HG02943 (cell line): ENCODE data around the gene DNAH5.

ENCODE experiments used
- ATAC-seq: cut with Tn5 transposase; IDR thresholded peaks from one replicate; pipeline ENCODE4 v1.9.1; 2021; ENCODE audit warnings: mild to moderate bottlenecking, low read depth, moderate library complexity; ENCODE audit not compliant: unreplicated experiment

DNAH5 gene

DNA sequence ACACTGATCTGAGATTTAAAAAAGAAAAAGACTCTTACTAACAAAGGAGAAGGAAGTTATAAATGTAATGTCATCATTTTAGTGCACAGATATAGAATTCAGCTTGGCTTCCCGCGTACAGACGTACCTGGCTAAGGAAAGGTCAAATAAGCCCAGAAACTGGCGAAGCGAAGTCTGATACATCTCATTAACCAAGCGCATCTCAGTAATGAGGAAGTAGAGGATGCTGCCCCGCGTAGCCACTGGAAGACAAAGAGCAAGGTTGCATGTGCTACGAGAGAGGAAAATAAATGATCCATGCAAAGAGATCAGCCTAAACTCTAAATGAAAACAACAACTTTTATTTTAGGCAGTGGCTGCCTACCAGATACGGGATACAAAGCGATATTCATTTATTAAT lies 208.8 kb downstream of the DNAH5 start:
- ATAC-seq = no peak

GRCh38 chr5:13731121-13731628 lies 213.3 kb downstream of the DNAH5 start:
- no peak for ATAC-seq

GRCh38 chr5:13708906-13709305 lies 235.6 kb downstream of the DNAH5 start:
- no peak for ATAC-seq

DNA sequence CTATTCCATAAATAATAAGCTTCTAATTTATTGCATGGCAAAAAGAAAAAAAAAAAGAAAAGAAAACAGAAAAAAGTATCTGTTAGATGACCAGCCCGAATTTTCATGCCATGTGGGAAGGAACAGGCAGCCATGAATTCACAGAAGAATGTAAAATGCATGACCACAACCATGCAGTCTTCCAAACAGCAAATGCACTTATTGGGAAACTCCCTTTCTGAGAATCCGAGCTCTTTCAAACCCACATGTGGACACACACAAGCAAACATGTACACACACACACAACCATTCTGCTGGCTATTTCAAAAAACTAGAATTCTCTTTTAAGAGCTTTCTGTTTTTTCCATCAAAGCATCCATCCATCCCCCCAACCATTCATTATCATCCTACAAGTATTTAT lies 236.1 kb downstream of the DNAH5 start:
- no peak for ATAC-seq

DNA sequence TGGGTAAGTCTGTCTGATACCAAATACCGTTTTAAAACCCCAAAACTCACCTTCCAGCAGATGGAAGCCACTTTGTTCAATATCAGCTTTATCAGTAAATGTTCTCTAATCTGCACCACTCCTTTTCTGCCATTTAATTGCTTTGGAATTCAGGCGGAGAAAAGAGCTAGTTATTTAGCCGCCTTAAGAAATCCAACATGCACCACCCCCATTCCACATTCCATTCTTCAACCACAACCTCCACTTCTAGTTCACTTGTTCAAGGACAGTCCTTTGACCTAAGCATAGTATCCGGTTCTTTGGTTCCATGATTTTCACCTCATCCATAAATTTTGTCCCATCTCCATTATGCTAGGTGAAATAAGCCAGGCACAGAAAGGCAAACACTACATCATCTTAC lies 240.1 kb downstream of the DNAH5 start:
- no peak for ATAC-seq

- no peak for ATAC-seq
These were observed 243.9 kb downstream of the DNAH5 start for GRCh38 chr5:13700626-13701025.

DNA sequence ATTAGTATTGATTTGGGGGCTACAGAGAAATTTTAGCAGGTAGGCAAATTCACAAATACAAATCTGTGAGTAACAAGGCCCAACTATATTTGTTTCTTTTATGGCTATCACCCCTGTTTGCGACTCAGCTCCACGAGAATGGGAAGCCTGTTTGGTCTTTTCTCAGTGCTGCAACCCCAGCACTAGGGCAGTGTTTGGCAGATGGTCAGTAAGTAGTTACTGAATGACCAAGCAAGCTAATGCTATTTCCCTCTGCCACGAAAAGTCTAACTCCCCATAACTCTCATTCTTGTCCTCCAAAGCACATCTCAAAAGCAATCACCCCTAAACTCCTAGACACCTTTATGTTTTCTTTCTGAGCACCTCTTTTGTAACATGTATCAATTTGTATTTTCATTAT lies 245.6 kb downstream of the DNAH5 start:
- ATAC-seq = no peak

GRCh38 chr5:13695076-13695712 lies 249.3 kb downstream of the DNAH5 start:
- ATAC-seq = no peak

DNA sequence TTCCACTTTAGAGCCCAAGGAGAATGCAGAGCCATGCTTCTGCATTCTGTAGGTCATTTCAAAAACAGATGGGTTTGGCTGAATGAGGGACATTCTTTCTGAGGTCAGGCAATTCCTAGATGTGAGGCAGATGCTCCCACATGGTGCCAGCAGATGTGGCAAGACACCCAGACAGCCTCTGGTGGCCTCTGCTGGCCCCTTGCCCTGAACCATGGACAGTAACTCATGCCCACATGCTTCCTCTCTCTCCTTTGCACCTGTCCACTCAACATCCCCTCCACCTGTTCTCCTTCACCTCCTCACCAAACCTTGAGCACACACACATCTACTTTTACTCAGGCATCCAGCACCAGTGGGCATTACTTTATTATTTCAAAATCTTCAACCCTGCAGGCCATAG lies 252.3 kb downstream of the DNAH5 start:
- no peak for ATAC-seq

GRCh38 chr5:13676531-13676930 lies 268.0 kb downstream of the DNAH5 start:
- ATAC-seq = no peak

DNA sequence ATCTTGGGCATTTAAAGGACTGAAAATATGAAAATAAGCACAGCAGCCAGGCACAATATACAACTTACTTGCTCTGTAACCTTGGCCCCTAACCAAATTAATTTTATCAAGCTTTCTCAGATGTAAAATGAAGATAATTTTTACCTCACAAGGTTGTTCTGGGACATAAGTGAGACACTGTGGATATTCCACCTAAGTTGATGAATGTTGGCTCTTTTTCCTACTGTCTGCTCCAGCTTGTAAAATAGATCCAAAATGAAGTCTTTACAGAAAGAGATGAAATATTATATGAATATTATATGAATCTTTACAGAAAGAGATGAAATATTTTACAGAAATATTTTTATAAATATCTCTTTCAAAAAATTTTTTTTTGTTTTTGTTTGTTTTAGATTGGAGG lies 270.1 kb downstream of the DNAH5 start:
- ATAC-seq = no peak

GRCh38 chr5:13673511-13673910 lies 271.0 kb downstream of the DNAH5 start:
- no peak for ATAC-seq

GRCh38 chr5:13664377-13664776 lies 280.1 kb downstream of the DNAH5 start:
- no peak for ATAC-seq

DNA sequence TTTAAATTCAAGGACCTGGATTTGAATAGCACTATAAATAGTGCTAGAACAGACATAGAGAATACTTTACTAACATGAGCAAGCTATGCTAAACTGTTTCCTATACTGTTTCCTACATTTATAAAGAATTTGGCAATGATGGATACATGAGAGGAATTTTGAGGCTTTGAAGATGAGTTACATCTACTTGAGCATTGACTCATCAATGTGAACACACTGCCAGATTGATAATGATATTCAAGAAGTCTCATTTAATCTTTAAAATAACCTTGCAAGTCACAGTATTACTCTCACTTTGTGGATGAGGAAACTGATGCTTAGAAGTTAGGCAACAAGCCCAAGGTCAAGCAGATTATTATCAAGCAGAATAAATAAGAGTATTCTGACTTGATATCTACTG lies 281.9 kb downstream of the DNAH5 start:
- no peak for ATAC-seq

- ATAC-seq = no peak
These were observed 283.2 kb downstream of the DNAH5 start for GRCh38 chr5:13661272-13661671.

DNA sequence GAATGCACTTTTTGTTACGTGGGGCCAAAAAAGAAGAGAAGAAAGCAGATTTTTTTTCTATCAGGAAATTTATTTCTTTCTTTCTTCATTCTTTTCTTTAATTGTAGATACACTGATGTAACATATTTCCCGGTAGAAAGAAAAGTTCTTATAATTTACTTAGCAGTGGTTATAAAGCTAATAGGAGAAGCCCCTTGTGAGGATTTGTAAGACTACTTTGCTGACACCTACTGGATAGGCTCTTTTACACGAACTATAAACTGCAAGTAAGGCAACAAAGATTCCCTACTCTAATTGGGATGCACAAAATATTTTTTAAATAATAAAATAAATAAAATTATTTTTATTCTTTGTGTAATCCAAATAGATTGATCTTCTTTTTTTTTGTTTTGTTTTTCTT lies 284.4 kb downstream of the DNAH5 start:
- ATAC-seq = no peak

DNA sequence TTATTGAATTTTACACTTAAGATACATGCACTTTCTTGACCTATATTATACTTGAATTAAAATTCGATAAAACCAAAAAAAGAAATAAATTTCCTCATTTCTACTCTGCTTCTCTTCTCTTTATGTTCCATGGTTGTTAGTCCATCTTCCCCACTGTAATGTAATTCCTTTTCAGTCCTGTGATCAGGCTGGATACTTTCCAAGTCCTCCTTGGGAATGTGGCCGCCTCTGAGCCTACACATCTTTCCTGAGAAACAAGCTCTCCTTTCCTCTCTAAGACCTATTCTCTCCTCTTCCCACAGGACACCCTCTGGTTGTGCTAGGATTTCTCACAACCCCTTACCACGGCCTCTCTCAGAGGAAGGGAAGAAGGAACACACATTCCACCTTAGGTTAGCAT lies 285.1 kb downstream of the DNAH5 start:
- no peak for ATAC-seq

DNA sequence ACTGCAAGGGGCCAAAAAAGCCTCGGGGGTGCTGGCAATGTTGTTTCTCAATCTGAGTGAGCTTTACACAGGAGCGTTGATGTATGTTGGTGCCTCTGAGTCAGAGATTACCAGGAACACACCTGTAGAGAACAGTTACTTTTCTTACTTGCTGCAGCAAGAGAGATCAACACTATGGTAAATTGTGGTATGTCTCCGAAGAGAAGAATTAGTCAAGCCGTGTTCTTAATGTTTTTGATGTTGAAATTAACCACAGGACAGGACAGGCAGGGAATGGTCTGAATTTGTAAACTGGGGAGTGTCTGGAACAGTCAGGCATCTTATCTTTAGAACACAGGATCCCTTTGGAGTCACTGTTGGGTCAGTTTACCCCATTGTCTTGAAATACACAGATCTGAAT lies 285.7 kb downstream of the DNAH5 start:
- ATAC-seq = no peak

- ATAC-seq = no peak
These were observed 286.3 kb downstream of the DNAH5 start for GRCh38 chr5:13658152-13658551.

DNA sequence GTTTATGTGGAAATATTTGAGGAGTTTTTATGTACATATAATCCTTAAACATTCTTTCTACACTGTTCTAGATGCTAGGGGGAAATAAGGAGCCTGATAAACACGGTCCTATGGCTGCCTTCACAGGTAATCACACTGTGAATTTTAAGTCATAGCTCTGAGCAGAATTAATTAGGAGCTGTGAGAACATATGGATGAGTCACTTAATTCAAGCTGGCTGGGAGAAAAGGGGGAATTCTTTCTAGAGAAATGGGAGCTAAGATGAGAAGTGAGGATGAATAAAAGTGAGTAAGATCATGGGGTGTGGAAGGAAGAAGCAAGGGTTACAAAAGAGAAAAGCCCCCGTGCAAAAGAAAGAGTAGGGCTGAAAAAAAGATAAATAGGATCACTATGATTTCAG lies 290.8 kb downstream of the DNAH5 start:
- no peak for ATAC-seq

DNA sequence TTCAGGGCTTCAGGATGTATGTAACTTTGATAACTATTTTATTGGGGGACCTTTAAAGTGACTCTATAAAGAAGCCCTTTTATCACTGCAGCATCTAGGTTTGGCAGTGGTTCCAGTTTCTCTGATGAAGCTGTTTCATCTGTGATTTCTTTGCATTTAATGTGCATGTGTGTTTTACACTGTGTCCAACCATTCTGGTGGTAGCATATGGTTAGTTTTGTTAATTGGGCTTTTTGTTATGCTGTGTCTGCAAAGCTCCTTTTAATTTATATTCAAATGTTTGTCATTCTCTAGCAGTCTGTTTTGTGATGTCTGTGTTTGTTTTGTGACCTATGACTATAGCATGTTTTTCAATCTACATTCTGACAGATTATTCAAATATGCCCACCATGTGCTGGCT lies 294.8 kb downstream of the DNAH5 start:
- no peak for ATAC-seq

GRCh38 chr5:13648822-13649221 lies 295.7 kb downstream of the DNAH5 start:
- ATAC-seq = no peak

GRCh38 chr5:13643734-13644133 lies 300.8 kb downstream of the DNAH5 start:
- no peak for ATAC-seq
